Astrocyte of the spinal cord (primary cell): ENCODE data around the gene WDR64.
"Not testable (repeated sequence)": the region's sequence is repeated elsewhere in the genome, so short reads cannot be mapped to it uniquely, and the experiment has no call there.

Experiments
- DNase-seq: peaks from one replicate; pipeline ENCODE4 v3.0.0; 2011; ENCODE audit warnings: low read depth, low spot score
- H3K4me3 ChIP-seq: 2 replicates; pipeline ENCODE4 v1.5.1; 2011; ENCODE audit warnings: low read depth, mild to moderate bottlenecking, low read length, moderate library complexity
- CTCF ChIP-seq: IDR thresholded peaks from 2 replicates; pipeline ENCODE4 v1.5.1; 2012; ENCODE audit warnings: low read depth, mild to moderate bottlenecking, low read length, inconsistent platforms
- in situ Hi-C: cut with HindIII; loops from 2 replicates; pipeline ENCODE4 v1.10.0; 2017; ENCODE audit warnings: low sequenced_read_pairs

The WDR64 gene

DNA sequence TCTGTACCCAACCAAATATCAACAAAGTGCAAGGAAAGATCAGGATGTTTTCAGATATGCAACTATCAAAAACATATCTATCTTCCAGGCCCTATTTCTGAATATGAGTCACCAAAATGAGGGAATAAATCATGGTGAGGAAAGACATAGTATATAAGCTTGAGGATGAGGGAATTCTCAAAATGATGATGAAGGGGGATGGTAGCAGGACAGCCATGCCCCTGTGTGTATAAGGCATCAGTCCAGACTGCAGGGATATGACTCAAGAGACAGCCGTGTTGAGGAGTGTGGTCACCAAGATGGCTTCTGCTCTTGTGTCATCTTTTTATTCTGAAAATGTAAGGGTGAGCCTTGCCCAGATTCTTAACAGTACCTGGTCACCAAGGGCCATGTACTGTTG is 4.4 kb upstream of the WDR64 start:
- in situ Hi-C loops: no loop called here
- H3K4me3 ChIP-seq: no peak overlapping the region
- TF ChIP-seq CTCF: no peak
- DNase-seq: no peak

GRCh38 chr1:241648159-241648558 is 3.9 kb upstream of the WDR64 start:
- no peak for TF ChIP-seq CTCF
- H3K4me3 ChIP-seq: no peak overlapping the region
- in situ Hi-C loops: no loop called here
- no peak for DNase-seq

DNA sequence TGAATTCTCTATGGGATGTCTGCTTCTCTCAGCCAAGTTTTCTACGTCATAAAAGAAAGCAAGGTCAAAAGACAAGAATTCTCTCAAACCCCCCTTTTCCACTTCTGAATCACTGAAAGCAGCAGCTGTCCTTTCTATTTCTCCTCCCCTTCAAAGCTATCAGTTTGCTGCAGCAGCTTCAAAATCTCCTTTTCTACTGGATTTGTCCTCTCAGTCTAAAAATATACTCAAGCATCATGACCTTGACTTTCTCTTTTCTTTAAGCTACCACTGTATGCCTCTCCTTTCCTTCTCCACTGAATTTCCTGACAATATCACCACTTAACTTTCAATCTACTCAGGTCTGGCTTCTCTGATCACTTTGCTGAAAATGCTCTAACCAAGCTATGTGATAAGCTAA is 1.9 kb downstream of the WDR64 start:
- in situ Hi-C loops: no loop called here
- TF ChIP-seq CTCF: no peak
- DNase-seq: no peak
- no peak overlapping the region for H3K4me3 ChIP-seq

- in situ Hi-C loops: no loop called here
- no peak for DNase-seq
- no peak overlapping the region for H3K4me3 ChIP-seq
- TF ChIP-seq CTCF: no peak
Measured at GRCh38 chr1:241654641-241655040, 2.6 kb downstream of the WDR64 start.

- DNase-seq: no peak
- no peak for TF ChIP-seq CTCF
- in situ Hi-C loops: no loop called here
- H3K4me3 ChIP-seq: no peak overlapping the region
Measured at GRCh38 chr1:241658081-241658793, 6.2 kb downstream of the WDR64 start.

- in situ Hi-C loops, DNase-seq, H3K4me3 ChIP-seq: not testable (repeated sequence)
Measured at GRCh38 chr1:241659016-241659415, 6.9 kb downstream of the WDR64 start.

GRCh38 chr1:241660424-241660972 is 8.4 kb downstream of the WDR64 start:
- no peak overlapping the region for H3K4me3 ChIP-seq
- in situ Hi-C loops: no loop called here
- no peak for DNase-seq
- TF ChIP-seq CTCF: no peak
